Lung microvascular endothelial cell (primary cell): ENCODE results near the gene SLC35F3. TPM values are rescaled to one million over a fixed set of nuclear protein-coding genes. Genes with fewer than 3 reads are reported as not detected.
A peak's percentile ranks its signal among the peaks of the same experiment; 100 is the strongest.

Source experiments
- DNase-seq, 2 donors: peaks; one replicate each; pipeline versions ENCODE4 v3.0.0 to v3.0.0-alpha.2; 2010; ENCODE audit warnings: low read depth in 2 of 2
- total RNA-seq: library from RNA; depleted of rRNA; stranded (reverse); fragments of >200 nt; gene quantifications from 2 replicates; pipeline ENCODE4 v1.2.1, GENCODE V29; 2014

SLC35F3 gene
- total RNA-seq, 1 donor from 2014 or later: not detected

GRCh38 chr1:234250747-234251146 is 346.3 kb downstream of the SLC35F3 start:
- no peak for DNase-seq

DNA sequence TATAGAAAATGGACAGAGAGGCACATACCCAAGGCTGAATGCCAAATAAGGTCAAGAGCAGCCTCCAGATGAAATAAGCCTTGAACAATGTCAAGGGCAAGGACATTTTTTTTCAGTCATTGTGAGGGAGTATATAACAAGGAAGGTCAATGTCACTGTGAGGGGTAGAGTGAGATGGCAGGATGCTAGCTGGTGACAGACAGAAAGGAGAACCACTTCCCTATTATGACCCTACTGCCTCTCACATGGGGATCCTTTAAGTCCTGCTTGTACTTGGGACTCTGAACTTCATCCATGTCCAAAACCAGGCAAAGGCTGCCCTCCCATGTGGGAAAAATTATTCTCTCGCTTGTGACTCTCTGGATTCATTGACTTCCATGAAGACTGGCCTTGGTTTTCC is 349.3 kb downstream of the SLC35F3 start:
- no peak for DNase-seq

GRCh38 chr1:234256359-234256758 is 351.9 kb downstream of the SLC35F3 start:
- no peak for DNase-seq

DNA sequence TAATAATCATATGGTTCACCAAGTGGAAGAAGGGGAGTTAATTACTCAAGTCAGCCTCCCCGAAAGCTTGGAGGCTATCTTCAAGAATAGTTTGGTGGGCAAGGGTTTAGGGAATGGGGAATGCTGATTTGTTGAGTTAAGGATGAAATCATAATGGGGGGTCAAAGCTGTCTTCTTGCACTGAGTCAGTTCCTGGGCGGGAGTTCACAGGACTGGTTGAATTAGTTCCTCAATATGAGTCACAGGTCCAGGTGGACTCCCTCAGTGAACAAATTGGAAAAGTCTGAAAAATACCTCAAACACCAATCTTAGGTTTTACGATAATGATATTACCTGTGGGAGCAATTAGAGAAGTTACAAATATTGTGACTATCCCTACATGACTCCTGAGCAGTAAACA is 353.6 kb downstream of the SLC35F3 start:
- DNase-seq: no peak

DNA sequence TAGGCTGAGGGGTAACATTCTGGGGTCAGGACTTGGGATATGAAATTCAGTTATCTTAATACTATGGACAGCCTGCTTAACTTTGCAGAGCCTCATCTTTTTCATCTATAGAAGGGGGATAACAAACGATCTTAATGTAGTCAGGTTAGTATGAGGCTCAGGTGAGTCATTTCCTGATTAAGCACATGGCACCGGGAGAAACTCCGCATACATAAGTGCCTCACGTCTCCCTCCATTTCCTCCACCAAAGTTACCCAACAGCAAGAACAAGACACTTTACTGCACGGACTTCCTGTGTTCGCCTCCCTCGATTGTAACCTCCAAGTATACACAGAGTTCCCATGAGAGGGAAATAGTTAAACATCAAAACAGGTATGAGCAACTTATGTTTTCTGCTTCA is 356.1 kb downstream of the SLC35F3 start:
- DNase-seq: peak in 1 of 2 donors; percentile 52

DNA sequence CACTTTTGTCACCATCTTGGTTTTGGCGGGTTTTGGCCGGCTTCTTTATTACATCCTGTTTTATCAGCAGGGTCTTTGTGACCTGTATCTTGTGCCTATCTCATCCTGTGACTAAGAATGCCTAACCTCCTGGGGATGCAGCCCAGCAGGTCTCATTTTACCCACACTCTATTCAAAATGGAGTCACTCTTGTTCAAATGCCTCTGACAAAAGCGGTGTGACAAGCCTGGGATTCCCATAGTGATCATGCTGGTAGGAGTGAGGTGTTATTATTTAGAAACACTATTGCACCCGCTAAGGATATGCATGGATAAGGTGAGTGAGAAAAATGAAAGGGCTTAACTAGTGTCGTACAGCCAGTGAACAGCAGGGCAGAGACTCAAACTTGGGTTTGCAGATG is 357.1 kb downstream of the SLC35F3 start:
- DNase-seq: no peak

DNA sequence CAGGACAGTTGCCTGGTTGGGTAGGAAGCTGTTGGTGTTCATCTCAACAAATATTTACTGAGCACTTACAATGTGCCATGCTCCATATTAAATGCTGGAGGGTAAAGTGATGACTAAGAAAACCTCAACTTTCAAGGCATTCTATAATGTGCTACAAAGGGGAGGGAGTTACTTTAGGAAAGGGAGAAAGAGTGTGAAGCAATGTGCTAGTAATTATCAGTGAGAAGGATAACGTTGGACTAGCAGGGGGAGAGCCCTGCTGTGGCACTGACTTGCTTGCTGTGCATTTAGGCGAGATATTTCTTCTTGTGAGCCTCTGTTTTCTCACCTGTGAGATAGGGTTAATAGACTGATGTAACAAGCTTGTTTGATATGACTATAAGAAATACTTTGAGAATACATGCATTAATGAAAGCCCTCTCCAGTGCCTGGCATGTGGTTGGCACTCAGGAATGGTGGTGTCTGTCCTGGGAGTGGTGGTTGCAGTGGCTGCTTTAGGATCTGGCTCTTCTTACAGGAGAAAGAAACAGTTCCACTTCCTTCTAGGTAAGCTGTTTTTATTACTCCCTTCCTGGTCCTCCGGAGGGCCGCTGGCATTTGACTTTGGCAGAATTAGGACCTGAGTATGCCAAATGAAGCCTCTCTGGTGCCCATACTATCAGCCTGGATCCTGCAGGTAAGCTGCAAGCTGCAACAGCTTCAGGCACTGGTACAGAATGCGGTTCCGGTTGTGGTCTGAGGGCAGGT is 357.7 kb downstream of the SLC35F3 start:
- no peak for DNase-seq

- peak in 1 of 2 donors; percentile 6 for DNase-seq
Observed at GRCh38 chr1:234262754-234263105, 358.3 kb downstream of the SLC35F3 start.

DNA sequence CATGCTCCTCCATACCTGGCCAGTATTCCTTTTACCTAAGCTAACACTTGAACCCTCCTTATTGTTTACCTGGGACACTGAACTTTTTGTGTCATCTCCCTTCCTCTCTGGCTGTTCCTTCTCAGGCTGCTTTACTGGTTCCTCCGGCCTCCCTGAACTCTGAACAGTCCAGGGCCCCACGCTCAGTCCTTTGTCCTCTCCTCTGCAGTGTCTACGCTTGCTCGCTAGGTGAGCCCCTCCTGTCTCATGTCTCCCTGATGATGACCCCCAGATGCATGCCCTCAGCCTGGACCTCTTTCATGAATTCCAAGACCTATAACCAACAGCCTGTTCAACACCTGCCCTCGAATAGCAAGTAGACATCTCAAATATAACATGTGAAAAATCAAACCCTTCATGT is 360.4 kb downstream of the SLC35F3 start:
- no peak for DNase-seq

DNA sequence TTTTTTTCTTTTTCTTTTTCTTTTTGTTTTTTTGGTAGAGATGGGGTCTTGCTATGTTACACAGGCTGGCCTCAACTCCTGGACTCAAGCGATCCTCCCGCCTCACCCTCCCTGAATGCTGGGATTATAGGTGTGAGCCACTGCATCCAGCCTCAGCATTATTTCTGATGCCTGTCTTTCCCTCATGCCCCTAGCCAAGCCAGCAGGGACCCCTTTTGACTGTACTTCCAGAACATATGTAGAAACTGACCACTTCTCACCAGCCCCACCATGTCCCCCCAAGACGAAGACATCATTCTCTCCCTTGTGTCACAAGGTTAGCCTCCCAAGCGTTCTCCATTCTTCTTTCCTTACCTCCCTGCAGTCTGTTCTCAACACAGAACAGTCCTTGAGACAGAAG is 360.8 kb downstream of the SLC35F3 start:
- DNase-seq: no peak

- DNase-seq: no peak
Observed at GRCh38 chr1:234265861-234266260, 361.4 kb downstream of the SLC35F3 start.

DNA sequence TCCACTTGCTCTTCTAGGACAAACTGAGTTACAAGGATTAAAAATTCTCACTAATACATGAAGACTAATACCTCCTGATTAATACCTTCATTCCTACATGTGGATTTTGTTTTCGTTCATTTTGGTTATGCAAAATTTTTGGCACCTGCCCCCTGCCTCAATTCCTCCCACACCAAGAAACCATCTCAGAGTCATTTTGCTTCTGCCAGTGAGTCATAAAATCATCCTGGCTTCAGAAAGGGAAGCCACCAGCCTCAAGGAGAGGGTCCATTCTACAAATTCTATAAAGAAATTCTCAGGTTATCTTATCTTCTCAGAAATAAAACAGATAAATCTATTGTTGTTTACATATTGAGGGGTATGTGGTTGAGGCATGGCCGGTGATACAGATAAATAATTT is 365.6 kb downstream of the SLC35F3 start:
- no peak for DNase-seq

DNA sequence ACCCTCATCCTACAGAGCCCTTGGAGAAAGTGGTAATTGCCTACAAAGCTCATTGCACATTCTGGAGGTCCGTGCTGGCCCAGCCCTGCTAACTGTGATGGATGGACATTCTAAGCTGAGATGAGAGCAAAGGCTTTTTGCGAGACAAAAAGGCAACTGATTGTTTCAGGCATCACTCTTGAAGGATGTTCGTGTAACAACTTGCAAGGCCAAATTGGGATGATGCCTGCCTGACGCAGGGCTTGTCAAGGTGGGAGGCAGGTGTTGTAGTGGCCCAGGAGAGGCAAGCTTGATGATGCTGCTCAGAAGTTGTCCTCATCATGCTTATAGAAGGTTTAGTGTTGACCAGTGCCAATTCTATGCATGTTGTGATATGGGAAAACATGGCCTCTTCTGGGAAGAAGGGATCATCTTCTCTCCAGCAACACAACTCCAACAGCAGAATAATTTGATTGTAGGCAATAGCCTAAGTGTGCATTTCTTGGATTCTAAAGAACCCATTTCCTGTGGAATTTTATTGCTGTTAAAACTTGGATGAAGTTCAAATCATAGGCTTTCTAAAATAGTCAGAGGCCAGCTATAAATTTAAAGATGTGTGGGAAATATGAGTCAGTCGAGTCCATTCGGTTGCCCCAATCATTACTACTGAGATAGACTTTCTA is 366.2 kb downstream of the SLC35F3 start:
- peak; percentile 4 to 24 for DNase-seq

DNA sequence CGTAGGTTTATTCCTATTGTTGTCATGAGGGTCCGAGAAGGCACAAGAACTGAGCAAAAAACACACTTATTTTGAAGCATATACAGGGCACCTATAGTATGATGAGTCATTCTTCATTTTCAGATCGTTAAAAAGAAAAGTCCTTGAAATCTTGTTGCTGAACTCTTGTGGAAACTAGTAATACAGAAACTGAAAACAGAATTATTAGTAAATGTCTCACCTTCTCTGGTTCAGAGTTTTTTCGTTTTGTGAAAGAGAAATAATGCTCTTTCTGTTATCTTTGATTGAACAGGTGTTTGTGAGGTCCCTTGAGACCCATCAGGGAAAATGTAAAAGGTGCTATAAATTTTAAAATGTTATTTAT is 366.7 kb downstream of the SLC35F3 start:
- DNase-seq: no peak

DNA sequence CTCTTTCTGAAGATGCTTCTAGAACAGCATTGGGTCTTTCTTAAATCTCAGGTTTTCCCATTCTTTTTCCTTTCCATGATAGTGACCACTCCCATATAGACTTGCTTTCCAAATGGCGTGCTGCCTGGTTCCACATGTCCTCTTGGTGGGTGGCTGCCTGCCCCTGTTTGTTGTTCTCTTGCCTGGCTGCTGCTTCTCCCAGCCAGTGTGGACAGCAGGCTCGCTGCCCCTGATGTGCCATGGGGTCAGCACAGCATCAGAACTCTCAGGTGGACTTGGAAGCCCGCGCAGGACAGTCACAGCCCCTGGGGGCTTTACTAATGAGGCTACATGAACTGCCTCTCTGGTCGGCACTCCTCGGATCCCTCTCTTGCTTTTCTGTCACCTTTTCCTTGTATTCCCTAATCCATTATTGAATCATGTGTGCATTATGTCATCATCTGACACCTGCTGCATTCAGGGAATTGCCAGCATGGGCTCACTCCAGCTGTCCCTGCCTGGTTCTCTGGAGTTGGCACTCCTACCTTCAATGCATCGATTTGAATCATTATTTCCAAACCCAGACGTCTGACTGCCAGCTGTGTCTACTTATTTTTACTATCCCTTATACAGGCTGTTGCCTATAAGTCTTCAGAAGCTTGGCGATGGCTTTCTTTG is 368.3 kb downstream of the SLC35F3 start:
- no peak for DNase-seq

GRCh38 chr1:234273981-234274380 is 369.5 kb downstream of the SLC35F3 start:
- DNase-seq: no peak

- no peak for DNase-seq
Observed at GRCh38 chr1:234276151-234276788, 371.8 kb downstream of the SLC35F3 start.

DNA sequence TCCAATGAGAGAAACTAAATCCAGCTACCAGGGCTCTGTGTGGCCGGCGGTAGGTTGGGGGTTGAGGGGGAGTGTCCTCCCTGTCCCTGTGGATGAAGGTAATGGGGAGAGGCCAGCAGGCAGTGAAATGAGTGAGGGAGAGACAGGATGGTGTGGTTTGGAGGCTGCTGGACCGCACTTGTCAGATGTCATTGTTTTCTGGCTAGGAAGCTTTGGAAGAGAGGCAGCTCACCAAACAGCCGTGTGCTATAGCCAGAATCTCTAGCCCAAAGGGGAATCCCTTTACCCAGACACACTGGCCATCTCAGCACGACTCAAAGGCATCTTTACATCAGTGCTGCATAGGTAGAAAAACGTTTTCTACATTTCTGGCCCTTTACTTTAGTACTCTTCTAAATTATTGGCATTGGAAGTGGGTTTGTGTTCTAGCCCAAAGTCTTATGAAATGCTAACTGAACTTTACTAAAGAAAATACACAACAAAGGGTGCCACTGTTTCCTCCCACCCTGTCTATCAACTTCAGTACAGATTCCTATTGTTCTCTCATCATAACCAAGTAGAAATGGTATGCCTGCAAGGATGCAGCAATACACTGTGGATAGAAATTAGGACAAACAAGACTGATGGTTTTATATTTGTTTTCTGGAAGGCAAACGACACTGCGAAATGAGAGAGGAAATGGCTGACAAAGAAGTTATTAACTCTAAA is 372.8 kb downstream of the SLC35F3 start:
- no peak for DNase-seq

DNA sequence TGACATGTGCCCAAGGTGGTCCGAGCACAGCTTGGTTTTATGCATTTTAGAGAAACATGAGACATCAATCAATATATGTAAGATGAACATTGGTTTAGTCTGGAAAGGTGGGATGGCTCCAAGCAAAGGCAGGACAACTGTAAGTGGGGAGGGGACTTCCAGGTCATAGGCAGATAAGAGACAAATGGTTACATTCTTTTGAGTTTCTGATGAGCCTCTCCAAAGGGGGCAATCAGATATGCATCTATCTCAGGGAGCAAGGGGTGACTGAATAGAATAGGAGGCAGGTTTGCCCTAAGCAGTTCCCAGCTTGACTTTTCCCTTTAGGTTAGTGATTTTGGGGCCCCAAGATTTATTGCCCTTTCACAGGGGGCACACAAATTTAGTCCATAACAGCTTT is 374.5 kb downstream of the SLC35F3 start:
- no peak for DNase-seq

DNA sequence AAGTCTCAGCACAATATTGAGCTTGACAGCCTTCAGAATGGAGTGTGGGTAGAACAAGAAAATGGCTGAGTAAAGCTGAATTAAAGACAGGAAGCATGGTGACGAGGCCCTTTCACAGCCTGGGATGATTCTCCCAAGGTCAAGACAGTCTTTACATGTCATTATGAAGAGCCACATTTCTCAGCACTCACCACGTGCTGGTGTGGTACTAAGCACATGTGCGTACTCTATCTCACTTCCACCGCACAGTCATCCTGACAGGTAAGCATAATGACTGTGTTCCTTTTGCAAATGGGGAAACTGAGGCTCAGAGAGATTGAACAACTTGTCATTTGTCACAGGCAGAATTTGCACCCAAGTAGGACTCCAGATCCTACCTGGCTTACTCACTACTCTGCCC is 376.0 kb downstream of the SLC35F3 start:
- no peak for DNase-seq

DNA sequence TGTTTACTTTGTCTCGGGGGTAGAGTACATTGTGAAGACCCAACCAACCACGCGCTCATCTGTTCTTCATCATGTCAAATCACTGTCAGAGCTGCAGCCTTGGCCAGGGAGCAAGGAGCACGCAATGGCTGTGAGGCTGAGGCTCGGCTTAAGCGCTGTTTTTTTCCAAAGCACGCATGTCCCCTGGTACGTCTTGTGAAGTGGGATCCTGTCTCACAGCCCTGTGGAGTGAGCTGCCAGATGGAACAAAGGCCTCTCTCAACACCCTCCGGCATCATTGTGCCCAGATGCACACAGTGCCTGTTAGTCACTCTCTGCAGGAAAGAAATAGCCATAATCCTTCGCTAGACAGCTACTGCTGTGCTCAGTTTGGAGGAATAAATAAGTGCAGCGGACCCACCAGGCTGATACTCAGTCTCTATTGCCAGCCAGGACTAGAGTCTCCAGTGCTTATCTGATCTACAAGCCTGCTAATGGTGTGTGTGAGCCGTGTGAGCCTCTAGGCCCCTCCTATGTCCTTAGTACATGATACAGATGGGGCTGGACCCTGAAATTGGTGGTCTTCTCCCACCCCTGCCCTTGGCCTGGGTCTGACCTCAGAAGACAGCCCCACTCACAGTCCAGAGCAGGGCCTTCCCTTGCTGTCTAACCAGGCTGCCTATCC is 377.5 kb downstream of the SLC35F3 start:
- no peak for DNase-seq
